HPDE6-E6E7 (cell line): ENCODE measurements around the gene KIF22.

Source experiments
- DNase-seq: peaks from one replicate; pipeline ENCODE4 v3.0.0; 2011; ENCODE audit warnings: missing footprints; ENCODE audit errors: extremely low spot score

Gene KIF22

GRCh38 chr16:29804020-29804419 is 13.5 kb downstream of the KIF22 start:
- DNase-seq, result no peak

GRCh38 chr16:29804455-29805231 is 14.1 kb downstream of the KIF22 start:
- no peak for DNase-seq

- peak; percentile 73 for DNase-seq
These were observed 14.9 kb downstream of the KIF22 start for GRCh38 chr16:29805232-29806098.

GRCh38 chr16:29806099-29806579 is 15.6 kb downstream of the KIF22 start, which contains the start of gene MAZ:
Gene MAZ, plus strand, starts transcription at chr16:29806529. Its CDS starts 173 bp downstream, at chr16:29806702.
- no peak for DNase-seq

- DNase-seq, result no peak
These were observed 16.3 kb downstream of the KIF22 start for GRCh38 chr16:29806641-29807425.

GRCh38 chr16:29807426-29808218 is 17.1 kb downstream of the KIF22 start:
- no peak for DNase-seq

- no peak for DNase-seq
These were observed 17.8 kb downstream of the KIF22 start for GRCh38 chr16:29808219-29808900.

- no peak for DNase-seq
These were observed 18.6 kb downstream of the KIF22 start for GRCh38 chr16:29809031-29809747.

GRCh38 chr16:29809850-29810698 is 19.5 kb downstream of the KIF22 start:
- no peak for DNase-seq

GRCh38 chr16:29810699-29811169 is 20.2 kb downstream of the KIF22 start:
- no peak for DNase-seq

- peak; percentile 89 for DNase-seq
These were observed 20.8 kb downstream of the KIF22 start for GRCh38 chr16:29811170-29811895.

- no peak for DNase-seq
These were observed 21.5 kb downstream of the KIF22 start, which contains the start of gene PRRT2 for GRCh38 chr16:29811896-29812665. Gene PRRT2, plus strand, starts transcription at chr16:29812193. Its CDS starts 862 bp downstream, at chr16:29813055.

GRCh38 chr16:29812754-29813643 is 22.4 kb downstream of the KIF22 start:
- no peak for DNase-seq

GRCh38 chr16:29813644-29814562 is 23.4 kb downstream of the KIF22 start:
- no peak for DNase-seq

- no peak for DNase-seq
These were observed 24.0 kb downstream of the KIF22 start for GRCh38 chr16:29814592-29814991.
